ENCODE data around the gene NFIC. TPM values are rescaled to one million over a fixed set of nuclear protein-coding genes. Genes with fewer than 3 reads are reported as not detected.

NFIC gene
- total RNA-seq, 4 donors from 2014 or later: 76.2 to 183 (median 132) TPM

GRCh38 chr19:3469638-3470499, 103.5 kb downstream of the NFIC start:
- WGBS, 2 donors: 50 to 51% methylated on average over 10 to 14 of the region's 14 CpGs
- Histone ChIP-seq H3K36me3 (no peaks in the 10 kb centered on the region), H3K4me3 (replicated peaks in 1 of 3) (no peak overlapping the region), H3K27me3 (no peaks in the 10 kb centered on the region), H3K9me3 (no peaks in the 10 kb centered on the region), H3K27ac (no peak overlapping the region), H3K4me1 (peaks cover 0 to 6% of the 10 kb centered on the region in 2 donors)
- intact Hi-C loops (cut with DNase I): loop anchor here (2.0 to 5.0 kb wide), 2 partner anchors 43 to 141 kb away; no protein-coding TSS in a partner anchor
- TF ChIP-seq CTCF (IDR thresholded peaks at IDR 0.05): no peak
- TF ChIP-seq POLR2A (IDR thresholded peaks at IDR 0.05): no peak
- no peak for DNase-seq

GRCh38 chr19:3470500-3471128, 104.2 kb downstream of the NFIC start:
- TF ChIP-seq POLR2A (IDR thresholded peaks at IDR 0.05): no peak
- no peak for TF ChIP-seq CTCF (IDR thresholded peaks at IDR 0.05)
- peaks cover 0 to 6% of the 10 kb centered on the region in 2 donors for H3K4me1 ChIP-seq
- intact Hi-C loops (cut with DNase I): loop anchor here (2.0 to 5.0 kb wide), 2 partner anchors 43 to 142 kb away; no protein-coding TSS in a partner anchor
- 66 to 69% methylated on average over 11 of the region's 11 CpGs for WGBS, 2 donors
- DNase-seq: no peak
- no peaks in the 10 kb centered on the region for H3K36me3 ChIP-seq
- no peak overlapping the region for H3K4me3 ChIP-seq (replicated peaks in 1 of 3)
- H3K9me3 ChIP-seq: no peaks in the 10 kb centered on the region
- H3K27me3 ChIP-seq: no peaks in the 10 kb centered on the region
- H3K27ac ChIP-seq: no peak overlapping the region

- TF ChIP-seq POLR2A (IDR thresholded peaks at IDR 0.05) (no peak), CTCF (IDR thresholded peaks at IDR 0.05) (peak; percentile 46 to 90 (median 66))
- no peaks in the 10 kb centered on the region for H3K36me3 ChIP-seq
- H3K9me3 ChIP-seq: no peaks in the 10 kb centered on the region
- intact Hi-C loops (cut with DNase I): loop anchor here (2.0 to 5.0 kb wide), 2 partner anchors 45 to 143 kb away; no protein-coding TSS in a partner anchor
- no peak overlapping the region for H3K27ac ChIP-seq
- peak in 1 of 2 donors; percentile 22 for DNase-seq
- no peak overlapping the region for H3K4me3 ChIP-seq (replicated peaks in 1 of 3)
- peaks cover 0 to 6% of the 10 kb centered on the region in 2 donors for H3K4me1 ChIP-seq
- no peaks in the 10 kb centered on the region for H3K27me3 ChIP-seq
- 19 to 45% methylated on average over 10 to 20 of the region's 24 CpGs for WGBS, 2 donors
These were observed 105.7 kb downstream of the NFIC start for GRCh38 chr19:3471954-3472655.

GRCh38 chr19:3474010-3474409, 107.6 kb downstream of the NFIC start:
- H3K27ac ChIP-seq: no peak overlapping the region
- H3K36me3 ChIP-seq: no peaks in the 10 kb centered on the region
- DNase-seq: no peak
- WGBS, 2 donors: 76 to 86% methylated on average over 8 of the region's 8 CpGs
- no peak overlapping the region for H3K4me3 ChIP-seq (replicated peaks in 1 of 3)
- TF ChIP-seq POLR2A (IDR thresholded peaks at IDR 0.05) (no peak), CTCF (IDR thresholded peaks at IDR 0.05) (no peak)
- intact Hi-C loops (cut with DNase I): loop anchor here (5.0 kb wide), 1 partner anchor 47 kb away; no protein-coding TSS in a partner anchor
- H3K27me3 ChIP-seq: no peaks in the 10 kb centered on the region
- H3K9me3 ChIP-seq: no peaks in the 10 kb centered on the region
- peaks cover 0 to 3% of the 10 kb centered on the region in 2 donors for H3K4me1 ChIP-seq
